ENCODE data around the gene CHKA.

Gene CHKA

DNA sequence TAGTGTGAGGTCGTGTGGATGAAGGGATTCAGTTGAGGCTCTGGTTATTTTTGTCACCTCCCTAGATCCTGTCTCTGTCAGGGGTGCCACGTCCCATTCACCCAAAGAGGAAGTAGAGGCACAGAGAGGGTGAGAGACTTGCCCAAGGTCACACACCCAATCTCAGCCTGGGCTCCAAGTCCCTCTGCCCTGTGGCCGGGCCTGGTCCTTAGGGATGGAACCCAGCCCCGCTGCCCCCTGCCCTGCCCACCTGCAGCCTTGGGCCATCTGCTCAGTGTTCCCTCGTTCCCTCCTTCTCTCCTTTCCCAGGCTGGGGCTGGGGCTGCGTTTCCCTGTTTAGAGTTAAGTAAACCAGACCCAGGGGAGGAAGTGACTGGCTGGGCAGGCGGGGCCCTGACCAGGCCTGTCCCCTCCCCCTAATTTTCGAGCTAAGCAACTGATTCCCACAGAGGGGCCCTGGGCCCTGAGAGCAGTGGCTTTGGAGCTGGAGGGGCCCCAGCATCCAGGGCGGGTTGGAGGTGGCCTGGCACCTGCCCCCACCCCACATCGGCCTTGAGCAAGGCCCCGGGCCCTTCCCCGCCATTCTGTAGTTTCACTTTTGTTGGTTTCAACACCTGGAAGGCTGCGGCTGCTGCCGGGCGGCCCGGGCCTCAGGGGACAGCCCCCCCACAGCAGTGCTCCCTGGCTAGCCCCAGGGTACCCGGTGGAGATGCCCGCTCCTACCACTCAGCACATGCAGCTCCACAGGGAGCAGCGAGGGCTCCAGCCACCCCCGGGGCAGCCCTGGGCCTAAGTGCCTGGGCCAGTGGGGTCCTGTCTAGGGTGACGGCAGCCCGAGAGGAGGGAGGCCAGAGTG, 80.9 kb downstream of the CHKA start:
- DNase-seq (ENCODE audit: low spot score): peak; percentile 88
- in situ Hi-C loops (cut with MboI; ENCODE audit: low sequenced_read_pairs, unreplicated experiment): no loop called here
- TF ChIP-seq, protein P1, sequence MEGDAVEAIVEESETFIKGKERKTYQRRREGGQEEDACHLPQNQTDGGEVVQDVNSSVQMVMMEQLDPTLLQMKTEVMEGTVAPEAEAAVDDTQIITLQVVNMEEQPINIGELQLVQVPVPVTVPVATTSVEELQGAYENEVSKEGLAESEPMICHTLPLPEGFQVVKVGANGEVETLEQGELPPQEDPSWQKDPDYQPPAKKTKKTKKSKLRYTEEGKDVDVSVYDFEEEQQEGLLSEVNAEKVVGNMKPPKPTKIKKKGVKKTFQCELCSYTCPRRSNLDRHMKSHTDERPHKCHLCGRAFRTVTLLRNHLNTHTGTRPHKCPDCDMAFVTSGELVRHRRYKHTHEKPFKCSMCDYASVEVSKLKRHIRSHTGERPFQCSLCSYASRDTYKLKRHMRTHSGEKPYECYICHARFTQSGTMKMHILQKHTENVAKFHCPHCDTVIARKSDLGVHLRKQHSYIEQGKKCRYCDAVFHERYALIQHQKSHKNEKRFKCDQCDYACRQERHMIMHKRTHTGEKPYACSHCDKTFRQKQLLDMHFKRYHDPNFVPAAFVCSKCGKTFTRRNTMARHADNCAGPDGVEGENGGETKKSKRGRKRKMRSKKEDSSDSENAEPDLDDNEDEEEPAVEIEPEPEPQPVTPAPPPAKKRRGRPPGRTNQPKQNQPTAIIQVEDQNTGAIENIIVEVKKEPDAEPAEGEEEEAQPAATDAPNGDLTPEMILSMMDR (IDR thresholded peaks at IDR 0.05; ENCODE audit: borderline replicate concordance, control extremely low read depth, extremely low read depth, insufficient read depth, missing control alignments): no peak

DNA sequence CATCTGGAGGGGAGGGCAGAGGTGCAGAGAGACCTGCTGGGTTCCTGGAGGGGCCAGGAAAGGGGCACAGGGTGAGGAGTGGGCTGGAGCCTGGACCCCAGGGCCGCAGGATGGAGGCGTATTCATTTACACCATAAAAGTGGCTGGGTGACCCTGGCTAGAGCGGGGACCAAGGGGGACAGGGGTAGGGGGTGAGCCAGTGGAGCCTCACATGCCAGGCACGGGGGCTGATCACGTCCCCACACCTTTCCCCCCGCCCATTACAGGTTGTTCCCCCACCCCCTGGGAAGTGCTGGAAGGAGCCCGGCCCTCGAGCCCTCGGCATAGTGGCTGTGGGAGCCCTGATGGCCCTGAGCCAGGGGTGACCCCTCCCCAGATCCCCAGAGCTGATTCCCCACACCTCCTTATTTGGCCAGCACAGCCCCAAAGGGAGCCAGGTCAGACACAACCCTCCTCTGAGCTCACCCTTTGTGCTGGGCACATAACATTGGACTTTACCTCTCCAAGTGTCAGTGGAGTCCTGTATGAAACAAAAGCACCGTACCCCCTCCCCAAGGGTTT, 81.6 kb downstream of the CHKA start:
- DNase-seq (ENCODE audit: low spot score): no peak
- TF ChIP-seq, protein P1 (IDR thresholded peaks at IDR 0.05; ENCODE audit: borderline replicate concordance, control extremely low read depth, extremely low read depth, insufficient read depth, missing control alignments): no peak
- in situ Hi-C loops (cut with MboI; ENCODE audit: low sequenced_read_pairs, unreplicated experiment): no loop called here

DNA sequence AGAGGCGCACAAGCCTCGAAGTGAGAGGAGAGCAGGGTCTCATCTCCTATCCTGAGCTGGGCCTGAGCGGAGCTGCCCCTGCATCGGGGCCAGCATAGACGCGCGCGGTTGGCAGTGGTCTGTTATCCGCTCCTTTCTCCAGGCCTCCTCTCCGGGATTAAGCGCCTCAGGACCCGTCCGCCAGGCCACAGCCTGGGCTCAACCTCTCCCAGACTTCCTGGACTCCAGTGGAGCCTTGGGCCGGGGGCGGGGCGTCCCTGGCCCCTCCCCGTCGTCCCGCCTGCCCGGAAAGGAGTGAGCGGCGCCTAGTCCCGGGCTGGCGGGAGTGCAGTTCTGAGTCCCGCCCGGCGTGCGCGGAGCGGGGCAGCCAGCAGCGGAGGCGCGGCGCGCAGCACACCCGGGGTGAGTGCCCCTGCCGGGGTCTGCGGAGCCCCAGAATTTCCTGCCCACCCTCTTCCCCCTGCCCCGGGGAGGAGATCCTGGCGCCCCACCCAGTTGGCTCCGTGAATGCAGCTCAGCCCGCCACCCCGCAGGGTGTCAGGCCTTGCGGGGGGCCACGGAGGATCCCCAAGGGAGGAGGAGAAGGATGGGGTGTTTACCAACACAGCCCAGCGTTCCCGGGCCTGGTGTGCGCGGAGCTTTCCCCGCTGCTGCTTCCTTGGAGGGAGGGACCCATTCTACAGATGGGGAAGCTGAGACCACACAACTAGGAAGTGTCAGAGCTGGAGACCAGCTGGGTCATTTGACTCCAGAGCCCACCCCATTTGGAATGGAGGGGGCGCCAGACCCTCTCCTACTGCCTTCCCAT, 82.3 kb downstream of the CHKA start, which contains the start of gene TCIRG1:
TSS of gene TCIRG1 (plus strand) at position 308 of the 808 bp plus-strand sequence. CDS start 2,247 bp downstream, outside the sequence.
- peak; percentile 93 for DNase-seq (ENCODE audit: low spot score)
- in situ Hi-C loops (cut with MboI; ENCODE audit: low sequenced_read_pairs, unreplicated experiment): no loop called here
- TF ChIP-seq, protein P1 (IDR thresholded peaks at IDR 0.05; ENCODE audit: borderline replicate concordance, control extremely low read depth, extremely low read depth, insufficient read depth, missing control alignments): no peak

DNA sequence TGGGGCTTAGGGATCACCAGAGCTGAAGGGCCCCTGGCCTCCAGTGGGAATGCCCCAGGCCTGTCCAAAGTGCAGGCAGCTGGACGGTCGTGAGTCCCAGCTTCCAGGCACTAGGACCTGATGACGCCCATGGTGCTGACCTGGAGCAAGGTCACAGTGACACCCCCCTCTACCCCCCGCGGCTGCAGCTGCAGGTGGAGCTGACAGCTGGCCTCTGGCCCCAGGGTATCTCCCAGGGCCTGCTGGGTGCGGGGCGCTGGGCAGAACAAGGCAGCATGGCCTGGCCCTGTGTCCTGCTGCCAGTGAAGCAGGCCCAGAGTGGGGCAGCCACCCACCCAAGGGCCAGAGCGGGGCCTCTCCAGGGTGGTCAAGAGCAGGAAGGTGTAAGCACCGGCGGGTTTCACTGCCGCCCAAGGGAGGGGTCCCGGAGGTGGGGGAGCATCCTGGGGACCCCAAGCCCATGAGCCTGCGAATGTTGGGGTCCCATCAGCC, 82.9 kb downstream of the CHKA start:
- TF ChIP-seq, protein P1 (IDR thresholded peaks at IDR 0.05; ENCODE audit: borderline replicate concordance, control extremely low read depth, extremely low read depth, insufficient read depth, missing control alignments): no peak
- no peak for DNase-seq (ENCODE audit: low spot score)
- in situ Hi-C loops (cut with MboI; ENCODE audit: low sequenced_read_pairs, unreplicated experiment): no loop called here

DNA sequence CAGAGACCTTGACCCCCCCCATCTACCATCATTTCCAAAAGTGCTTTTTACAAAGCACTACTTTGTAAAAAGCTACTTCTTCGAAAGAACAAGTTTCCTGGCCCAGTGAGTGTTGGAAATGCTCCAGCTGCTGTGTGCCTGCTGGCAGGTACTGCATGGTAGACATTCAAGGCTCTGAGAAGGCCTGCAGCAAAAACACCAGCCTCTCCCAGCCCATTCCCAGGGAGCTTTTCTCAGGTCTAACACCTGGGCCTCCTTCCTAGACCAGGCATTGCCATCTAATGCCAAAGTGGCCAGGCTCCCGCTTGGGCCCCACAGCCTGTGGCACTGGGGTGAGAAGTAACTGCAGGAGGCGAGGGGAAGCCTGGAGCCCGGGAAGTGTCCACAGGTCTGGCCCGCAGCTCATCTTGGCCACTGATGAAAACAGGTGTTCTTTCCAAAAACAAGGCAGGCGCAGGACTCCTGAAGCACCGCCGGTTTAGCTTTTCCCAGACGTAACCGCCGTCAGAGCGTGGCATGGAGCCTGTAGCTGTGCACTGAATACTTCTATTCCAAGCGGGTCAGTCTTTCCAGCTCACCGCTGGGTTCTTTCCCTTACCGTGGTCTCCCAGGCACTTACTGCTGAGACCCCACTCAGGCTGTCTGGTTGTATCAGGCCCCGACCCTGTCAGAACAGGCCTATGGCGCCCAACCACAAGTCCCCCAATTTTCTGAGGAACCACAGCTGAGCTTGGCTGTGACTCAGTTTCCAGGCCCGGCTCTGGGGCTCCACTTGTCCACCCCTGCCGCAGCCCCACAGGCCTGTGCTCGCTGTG, 83.6 kb downstream of the CHKA start:
- DNase-seq (ENCODE audit: low spot score): no peak
- in situ Hi-C loops (cut with MboI; ENCODE audit: low sequenced_read_pairs, unreplicated experiment): no loop called here
- TF ChIP-seq, protein P1 (IDR thresholded peaks at IDR 0.05; ENCODE audit: borderline replicate concordance, control extremely low read depth, extremely low read depth, insufficient read depth, missing control alignments): no peak
